HG03060 (cell line): ENCODE measurements around the gene DPP6.

Experiments
- ATAC-seq: cut with Tn5 transposase; IDR thresholded peaks from one replicate; pipeline ENCODE4 v1.9.1; 2021; ENCODE audit warnings: low read depth, moderate number of reproducible peaks; ENCODE audit not compliant: unreplicated experiment

DPP6 gene

GRCh38 chr7:154942691-154943090, 890.5 kb downstream of the DPP6 start:
- no peak for ATAC-seq
